T follicular helper cell (primary cell): ENCODE measurements around the gene HSPA6.
A peak's percentile ranks its signal among the peaks of the same experiment; 100 is the strongest.
"Not testable (repeated sequence)": the region's sequence is repeated elsewhere in the genome, so short reads cannot be mapped to it uniquely, and the experiment has no call there.

Experiments
- DNase-seq: peaks from one replicate; pipeline ENCODE4 v3.0.0-alpha.2; 2020; ENCODE audit warnings: low read depth

The HSPA6 gene

DNA sequence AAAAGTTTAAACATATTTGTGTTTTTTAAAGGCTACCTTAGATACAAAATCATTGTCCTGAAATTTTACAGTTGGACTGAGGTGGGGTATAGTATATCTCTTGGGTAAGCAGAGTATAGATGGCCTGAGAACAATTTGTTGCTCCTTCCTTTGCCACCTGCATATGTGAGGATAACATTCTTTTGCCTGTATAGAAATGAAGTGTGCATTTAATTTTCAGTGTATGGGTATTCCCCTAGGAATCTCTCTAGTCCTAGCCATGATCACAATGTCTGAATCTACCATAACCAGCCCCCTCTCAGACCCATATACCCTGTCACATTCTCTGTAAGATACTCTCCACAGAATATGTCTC, 21.0 kb upstream of the HSPA6 start:
- DNase-seq: no peak

DNA sequence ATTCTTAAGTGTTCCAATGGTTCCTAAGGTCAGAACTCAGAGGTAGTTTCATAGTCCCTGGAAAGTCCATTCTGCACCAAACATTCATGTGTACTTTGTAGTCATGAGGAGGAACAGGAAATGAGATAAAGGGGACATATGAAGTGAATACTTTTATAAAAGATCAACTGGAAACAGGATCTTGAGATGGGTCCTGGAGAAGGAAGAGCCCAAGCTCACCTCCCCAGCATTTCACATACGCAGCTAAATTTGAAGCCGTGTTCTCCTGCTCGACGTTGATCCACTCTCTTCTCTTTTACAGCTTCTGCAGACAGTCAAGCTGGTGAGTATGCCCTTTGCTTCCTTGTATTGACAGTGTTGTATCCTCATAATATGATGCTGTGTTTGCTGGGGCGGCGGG, 18.7 kb upstream of the HSPA6 start:
- DNase-seq: no peak

DNA sequence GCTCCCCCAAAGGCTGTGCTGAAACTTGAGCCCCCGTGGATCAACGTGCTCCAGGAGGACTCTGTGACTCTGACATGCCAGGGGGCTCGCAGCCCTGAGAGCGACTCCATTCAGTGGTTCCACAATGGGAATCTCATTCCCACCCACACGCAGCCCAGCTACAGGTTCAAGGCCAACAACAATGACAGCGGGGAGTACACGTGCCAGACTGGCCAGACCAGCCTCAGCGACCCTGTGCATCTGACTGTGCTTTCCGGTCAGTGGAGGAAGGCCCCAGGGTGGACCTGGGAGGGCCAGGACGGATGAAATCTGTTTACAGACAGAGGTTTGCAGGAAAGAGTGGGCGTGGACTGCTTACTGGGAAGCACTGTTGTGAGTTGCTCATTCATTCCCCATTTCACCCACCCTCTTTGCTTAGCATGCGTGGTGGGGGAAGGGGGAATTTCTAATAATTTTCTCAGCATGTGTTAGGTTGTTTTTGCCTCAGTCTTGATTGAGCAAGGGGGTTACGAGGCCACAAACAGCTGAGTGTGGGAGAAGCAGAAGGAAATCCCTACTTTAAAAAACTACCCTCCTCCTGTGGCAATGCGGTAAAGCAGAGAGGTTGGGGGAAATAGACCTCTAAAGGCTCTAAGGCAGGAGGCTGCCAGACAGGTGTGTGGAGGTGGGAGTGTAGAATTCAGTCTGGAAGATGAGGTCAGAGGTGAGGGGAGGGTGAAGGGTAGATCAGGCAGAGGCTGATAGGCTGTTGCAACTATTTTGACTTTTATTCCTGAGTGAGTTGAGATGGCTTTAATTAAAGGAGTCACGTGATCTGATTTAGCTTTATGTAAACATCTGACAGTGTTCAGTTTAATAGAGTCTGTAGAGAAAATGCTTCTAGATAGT, 17.8 kb upstream of the HSPA6 start:
- no peak for DNase-seq

DNA sequence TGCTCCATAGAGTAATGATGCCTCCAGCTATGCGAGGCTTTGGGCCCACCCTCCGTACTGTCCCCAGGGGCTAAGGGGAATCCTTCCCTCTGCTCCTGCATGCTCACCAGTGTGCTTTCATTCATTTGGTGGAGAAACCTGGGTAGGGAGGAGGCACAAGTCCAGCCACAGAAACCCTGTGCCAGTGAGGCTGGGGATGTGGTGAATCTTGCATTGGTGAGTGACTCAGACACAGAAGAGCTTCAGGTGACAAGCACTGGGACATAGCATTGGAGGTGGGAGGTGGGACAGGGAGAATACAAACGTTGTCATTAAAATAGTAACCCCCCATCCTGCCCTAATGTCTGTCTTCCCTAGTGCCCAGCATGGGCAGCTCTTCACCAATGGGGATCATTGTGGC, 13.9 kb upstream of the HSPA6 start:
- no peak for DNase-seq

DNA sequence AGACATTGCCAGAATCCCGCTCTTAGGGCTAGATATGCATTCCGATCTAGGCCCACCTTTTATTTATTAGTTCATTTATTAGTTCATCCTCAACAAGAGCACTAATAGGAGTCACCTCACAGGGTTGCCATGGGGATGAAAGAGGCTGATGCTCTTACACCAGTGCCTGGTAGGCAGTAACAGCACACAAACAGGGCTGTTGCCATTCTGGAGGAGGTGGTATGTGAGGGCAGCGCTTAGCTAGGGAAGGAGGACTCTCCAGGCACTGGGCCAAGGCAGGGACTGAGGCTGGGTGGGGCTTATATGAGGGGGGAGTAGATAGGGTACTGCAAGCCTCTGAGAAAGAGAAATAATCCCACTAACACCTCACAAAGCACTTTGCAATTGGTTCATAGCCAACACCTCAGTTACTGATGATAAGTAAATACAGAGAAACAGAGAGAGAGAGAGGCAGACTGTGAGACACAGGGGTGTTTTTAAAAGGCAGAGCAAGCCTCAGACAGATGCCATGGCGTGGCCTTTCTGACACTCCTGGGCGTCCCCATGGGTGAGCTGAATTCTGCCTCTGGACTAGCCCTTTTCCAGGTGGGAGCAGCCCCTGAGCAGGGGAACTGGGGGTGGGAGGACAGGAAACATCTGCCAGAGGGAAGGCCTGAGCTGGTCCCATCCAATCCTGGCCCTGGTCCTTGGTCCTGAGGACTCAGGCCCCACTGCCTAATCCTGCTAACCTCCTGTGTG, 13.2 kb upstream of the HSPA6 start:
- no peak for DNase-seq

DNA sequence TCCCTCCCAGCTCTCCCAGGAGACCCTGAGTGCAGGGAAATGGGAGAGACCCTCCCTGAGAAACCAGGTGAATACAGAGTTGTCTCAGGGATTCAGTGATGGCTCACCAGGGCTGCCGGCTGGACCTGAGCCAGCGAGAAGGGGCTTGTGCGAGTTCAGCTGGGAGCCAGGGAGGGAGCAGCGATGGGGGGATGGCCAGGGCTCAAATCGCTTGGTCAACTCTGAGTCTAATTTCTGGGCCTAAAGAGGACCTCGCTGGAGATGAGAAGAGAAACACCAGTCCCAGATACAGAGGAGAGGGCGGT, 12.6 kb upstream of the HSPA6 start:
- DNase-seq: no peak

DNA sequence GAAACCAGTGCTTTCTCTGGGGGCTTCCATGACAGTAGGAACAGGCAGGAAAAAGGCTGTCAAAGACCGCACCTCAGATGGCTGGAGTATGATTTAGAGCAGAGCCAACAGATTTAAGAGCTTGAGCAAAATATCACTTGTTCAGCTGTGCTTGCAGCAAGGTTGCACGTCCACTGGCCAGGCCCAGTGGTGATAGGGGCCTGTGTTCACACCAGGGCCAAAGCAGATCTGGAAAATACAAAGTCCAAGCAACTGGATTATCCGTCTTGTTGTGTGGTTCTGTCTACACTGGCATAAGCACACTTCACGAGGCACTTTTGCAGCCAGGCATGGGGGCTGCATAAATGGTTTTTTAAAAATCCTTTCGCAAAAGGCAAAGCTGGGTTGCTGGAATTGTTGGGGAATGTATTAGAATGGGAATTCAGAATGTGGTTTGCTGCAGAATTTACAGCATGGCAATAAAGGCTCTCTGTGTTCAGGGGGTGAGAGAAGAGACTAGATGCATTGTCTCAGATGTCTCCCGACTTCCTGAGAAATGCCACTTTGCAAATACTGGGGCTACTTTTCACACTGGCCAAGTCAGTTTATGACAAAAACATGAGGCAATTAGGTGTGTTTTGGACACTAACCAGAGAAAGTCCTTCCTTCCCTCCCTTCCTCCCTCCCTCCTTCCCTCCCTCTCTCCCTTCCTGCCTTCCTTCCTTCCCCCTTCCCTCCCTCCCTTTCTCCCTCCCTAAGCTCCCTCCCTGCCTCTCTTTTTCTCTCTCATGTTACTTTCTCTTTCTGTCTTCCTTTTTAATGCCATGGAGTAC, 11.5 kb upstream of the HSPA6 start:
- not testable (repeated sequence) for DNase-seq

DNA sequence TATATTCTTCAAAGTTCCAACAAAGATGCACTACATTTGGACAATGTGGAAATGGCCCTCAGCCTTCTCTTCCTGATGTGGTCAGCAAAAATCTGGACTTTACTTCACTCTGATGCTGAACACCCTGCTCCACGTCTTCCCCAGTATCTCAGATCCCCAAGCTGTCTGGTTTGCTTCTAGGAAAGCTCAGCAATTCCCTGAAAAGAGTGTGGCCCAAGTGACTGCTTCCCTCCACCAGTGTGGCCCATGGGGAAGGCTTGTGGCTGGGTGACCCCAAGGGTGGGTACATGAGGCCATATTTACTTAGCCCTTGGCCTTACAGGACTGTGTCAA, 10.9 kb upstream of the HSPA6 start:
- not testable (repeated sequence) for DNase-seq

DNA sequence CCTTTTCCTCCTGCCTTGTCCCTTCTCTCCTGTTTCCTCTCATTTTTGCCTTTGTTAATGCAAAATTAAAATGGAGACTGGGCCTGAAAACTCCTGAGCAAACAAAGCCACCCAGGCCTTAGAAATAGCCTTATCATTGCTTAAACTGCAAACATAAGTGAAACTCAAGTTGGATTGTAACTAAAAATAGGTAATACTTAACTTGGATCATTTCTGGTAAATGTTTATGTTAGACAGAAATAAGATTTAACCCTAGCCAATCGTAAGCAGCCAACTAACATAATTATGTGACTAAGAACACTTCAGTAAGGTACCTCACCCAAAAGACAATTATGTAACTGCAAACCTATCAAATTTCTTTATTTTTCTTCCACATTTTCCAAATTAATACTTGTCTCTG, 10.4 kb upstream of the HSPA6 start:
- DNase-seq: not testable (repeated sequence)

DNA sequence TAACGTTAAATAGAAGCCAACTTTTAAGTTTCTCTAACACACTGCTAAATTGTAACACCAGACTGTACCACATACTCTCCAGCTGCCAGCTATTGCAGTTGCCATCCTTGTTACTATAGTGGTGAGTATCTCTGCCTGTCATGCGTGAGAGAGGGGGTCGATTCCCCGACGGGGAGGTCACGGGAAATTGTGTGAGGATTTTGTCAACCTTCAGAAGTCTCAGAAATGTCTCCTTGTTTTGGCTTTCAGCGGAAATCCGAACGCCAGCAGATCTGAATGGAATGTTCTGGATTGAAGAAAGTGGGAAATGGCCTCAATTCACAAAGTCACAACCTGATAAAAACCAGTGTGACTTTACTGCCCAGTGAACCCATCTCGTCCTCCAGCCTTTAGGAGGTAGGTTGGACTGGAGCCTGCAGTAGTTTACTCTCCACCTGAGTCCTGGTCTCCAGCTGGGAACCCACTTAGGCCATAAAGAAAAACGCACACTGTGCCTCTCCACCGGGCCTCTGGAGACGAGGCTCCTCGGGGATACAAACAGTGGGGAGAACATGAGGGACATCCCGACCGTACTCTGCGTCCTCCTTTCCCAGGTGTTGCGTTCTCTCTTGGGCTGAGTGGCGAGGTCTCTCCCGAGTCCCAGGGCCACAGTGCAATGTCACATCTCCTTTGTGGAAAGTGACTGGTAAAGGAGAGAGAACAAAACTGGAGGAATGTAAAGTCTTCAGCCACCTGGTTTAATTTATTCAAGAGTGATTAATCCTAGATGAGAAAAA, 1.1 kb upstream of the HSPA6 start:
- not testable (repeated sequence) for DNase-seq

DNA sequence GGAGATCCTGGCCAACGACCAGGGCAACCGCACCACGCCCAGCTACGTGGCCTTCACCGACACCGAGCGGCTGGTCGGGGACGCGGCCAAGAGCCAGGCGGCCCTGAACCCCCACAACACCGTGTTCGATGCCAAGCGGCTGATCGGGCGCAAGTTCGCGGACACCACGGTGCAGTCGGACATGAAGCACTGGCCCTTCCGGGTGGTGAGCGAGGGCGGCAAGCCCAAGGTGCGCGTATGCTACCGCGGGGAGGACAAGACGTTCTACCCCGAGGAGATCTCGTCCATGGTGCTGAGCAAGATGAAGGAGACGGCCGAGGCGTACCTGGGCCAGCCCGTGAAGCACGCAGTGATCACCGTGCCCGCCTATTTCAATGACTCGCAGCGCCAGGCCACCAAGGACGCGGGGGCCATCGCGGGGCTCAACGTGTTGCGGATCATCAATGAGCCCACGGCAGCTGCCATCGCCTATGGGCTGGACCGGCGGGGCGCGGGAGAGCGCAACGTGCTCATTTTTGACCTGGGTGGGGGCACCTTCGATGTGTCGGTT, 477 bp downstream of the HSPA6 start:
- not testable (repeated sequence) for DNase-seq

DNA sequence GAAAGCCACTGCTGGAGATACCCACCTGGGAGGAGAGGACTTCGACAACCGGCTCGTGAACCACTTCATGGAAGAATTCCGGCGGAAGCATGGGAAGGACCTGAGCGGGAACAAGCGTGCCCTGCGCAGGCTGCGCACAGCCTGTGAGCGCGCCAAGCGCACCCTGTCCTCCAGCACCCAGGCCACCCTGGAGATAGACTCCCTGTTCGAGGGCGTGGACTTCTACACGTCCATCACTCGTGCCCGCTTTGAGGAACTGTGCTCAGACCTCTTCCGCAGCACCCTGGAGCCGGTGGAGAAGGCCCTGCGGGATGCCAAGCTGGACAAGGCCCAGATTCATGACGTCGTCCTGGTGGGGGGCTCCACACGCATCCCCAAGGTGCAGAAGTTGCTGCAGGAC, 981 bp downstream of the HSPA6 start:
- DNase-seq: not testable (repeated sequence)

DNA sequence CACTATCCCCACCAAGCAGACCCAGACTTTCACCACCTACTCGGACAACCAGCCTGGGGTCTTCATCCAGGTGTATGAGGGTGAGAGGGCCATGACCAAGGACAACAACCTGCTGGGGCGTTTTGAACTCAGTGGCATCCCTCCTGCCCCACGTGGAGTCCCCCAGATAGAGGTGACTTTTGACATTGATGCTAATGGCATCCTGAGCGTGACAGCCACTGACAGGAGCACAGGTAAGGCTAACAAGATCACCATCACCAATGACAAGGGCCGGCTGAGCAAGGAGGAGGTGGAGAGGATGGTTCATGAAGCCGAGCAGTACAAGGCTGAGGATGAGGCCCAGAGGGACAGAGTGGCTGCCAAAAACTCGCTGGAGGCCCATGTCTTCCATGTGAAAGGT, 1.6 kb downstream of the HSPA6 start:
- DNase-seq: not testable (repeated sequence)

DNA sequence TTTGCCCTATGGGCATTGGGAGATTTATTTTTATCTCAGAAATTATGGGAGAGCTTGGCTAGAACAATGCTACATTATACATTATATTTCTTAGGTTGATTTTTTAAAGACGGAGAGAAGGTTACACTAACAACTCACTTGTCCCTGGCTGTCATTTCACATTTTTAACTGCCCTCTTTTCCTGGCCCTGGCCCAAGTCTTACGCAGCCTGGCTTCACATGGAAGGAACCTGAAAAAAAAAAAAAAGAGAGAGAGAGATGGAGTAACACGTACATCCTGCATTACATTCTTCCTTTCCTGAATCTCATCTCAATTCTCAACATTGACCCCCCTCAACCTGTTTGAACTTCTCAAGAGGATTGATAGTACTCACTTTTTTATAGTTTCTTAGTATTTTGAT, 4.2 kb downstream of the HSPA6 start:
- DNase-seq: not testable (repeated sequence)

DNA sequence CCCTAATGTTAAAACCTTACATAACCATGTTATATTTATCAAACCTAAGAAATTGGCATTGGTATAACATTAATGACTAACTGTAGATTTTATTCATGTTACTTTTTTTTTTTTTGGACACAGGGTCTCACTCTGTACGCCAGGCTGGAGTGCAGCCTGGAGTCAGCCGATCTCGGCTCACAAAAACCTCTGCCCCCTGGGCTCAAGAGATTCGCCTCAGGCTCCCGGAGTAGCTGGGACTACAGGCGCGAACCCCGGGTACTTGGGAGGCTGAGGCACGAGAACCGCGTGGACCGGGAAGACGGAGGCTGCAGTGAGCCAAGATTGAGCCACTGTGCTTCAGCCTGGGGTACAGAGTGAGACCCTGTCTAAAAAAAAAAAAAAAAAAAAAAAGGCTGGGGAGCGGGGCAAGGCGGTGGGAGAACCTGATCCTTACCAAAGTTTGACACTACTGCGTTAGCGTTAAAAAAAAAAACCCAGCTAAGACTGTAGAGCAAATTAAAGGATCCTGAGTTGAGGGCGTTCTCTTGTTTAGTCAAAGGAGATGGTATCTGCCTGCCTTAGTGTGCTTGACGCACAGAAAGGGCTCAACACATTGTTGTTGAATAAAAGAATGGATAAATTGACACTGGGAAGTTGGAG, 5.2 kb downstream of the HSPA6 start:
- DNase-seq: not testable (repeated sequence)

DNA sequence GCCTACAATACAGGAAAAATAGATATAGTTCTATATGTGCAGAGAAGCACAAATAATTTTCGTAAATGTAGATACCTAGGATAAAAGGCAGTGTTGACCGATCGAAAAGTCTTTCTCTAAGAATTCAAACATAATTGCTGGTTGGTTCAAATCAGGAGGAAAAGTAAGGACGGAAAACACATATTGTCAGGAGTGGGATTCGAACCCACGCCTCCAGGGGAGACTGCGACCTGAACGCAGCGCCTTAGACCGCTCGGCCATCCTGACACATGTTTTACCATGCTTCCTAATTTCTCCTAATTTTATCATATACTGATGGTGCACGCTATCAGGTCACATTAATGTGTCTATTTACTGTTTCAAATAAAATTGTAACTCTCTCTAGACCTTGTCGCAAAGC, 5.8 kb downstream of the HSPA6 start:
- DNase-seq: peak; percentile 48

DNA sequence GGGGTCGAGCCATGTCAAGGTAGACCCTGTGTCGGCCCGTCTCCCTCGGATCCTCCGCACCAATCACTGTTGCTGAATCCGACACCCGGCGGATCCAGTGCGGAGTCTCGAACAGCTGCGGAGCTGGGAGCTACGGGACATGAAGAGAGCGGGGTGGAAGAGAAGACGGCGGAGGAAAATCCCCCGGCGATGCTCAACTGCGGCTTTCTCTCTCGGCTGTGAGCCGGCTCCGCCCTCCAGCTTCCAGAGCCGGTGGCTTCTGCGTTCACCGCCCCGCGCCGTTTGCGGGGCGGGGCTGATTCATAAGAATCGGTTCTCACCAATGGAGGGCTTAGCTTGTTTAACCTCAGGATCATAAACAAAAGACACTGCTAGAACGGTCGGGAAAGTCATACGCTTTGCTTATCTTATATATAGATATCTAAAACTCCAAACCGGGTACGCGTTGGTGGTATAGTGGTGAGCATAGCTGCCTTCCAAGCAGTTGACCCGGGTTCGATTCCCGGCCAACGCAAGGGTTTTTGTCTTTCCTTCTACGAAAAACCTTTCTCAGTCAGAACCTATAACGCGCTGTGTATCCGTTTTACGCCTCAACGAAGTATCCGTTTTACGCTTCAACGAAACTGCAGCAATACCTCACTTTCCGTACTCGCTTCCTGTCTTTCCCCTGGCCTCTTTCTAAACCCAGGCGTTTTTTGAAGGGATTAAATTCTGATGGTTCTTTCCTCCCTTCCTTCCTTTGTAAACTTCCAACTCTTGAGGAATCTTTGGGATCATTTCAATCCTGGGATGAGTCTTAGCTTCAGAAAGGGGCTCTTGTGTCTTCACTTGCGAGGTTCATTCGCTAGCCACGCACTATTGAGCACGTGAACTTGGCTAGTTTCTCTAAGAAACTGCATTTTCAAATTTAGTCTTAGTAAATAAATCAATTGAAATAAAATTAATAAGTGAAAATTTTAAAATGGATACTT, 6.6 kb downstream of the HSPA6 start:
- DNase-seq: peak; percentile 88

DNA sequence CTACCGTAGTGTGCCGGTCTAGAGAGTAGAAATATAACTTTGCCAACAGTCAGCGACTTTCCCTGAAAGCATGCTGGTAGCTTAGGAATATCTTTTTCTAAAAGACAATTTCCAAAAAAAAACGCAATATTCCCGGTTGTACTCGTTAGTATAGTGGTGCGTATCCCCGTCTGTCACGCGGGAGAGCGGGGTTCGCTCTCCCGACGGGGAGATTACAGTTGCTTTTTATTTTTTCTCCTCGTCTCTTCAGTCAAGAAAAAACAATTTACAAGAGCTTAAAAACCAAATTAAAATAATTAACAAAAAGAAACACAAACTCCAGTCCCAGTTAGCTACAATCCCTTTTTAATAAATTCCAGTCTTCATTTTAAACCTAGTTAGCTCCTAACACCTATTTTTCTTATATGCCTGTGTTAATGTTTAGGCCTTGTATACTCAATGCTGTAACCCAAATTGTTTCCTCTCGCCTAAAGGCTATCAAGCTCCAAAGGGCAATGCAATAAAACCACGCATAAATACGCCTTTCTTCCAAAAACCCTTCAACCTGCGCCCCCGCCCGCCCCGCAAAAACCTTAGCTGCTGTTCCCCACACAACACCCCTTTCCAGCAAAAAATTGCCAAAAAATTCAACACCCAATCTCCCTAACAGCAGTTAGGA, 7.8 kb downstream of the HSPA6 start:
- DNase-seq: no peak
